Right renal pelvis (tissue), 4 donors: ENCODE measurements around the gene TRAK1. TPM values are rescaled to one million over a fixed set of nuclear protein-coding genes. Genes with fewer than 3 reads are reported as not detected.

ENCODE experiments used
- DNase-seq, 4 donors: peaks; one replicate each; pipeline ENCODE4 v3.0.0-alpha.2; 2013; ENCODE audit warnings: low read depth in 4 of 4, low spot score in 3 of 4, missing footprints in 1 of 4
- polyA plus RNA-seq, 4 donors: library from polyadenylated mRNA; unstranded; fragments of 120-200 nt; gene quantifications; one replicate each; pipeline ENCODE4 v1.2.1, GENCODE V29; 2013; ENCODE audit not compliant: insufficient read length in 4 of 4

TRAK1 gene
- polyA plus RNA-seq, 4 donors, result 42.3 to 51.1 (median 46.7) TPM

DNA sequence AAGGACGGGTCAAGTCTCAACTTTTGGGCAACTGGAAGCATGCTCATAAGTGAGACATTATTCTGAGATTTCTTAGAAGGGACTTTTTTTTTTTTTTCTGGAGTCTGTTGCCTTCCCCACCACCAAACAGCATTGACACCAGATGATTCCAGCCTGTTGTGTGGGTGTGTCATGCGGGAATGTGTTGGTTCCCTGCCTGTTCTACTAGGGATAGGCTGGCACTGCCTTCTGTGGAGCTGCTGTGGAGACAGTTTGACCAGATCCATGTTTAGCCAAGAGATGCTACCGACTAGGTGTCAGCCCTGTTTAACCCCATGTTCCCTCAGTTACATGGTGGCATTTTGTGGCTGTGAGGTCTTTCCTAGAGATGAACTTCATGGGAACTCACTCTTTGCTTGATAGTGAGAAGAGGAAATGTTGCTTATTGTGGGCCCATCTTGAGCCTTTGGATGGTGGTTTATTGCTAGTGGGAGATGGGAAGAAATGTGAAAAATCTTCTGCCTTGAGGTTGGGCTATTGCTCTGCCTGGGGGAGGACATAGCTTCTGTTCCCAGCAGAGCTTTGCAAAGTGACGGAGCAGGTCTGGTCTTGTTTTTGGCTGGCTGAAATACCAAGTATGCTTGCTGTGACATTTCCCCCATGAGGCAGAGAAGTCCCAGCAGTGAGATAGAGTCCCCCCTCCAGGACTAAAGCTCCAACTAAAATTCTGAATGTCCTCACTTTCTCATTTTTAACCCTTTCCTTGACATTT, 31.3 kb downstream of the TRAK1 start:
- DNase-seq, result no peak

- DNase-seq, result no peak
Observed at GRCh38 chr3:42123012-42123581, 31.9 kb downstream of the TRAK1 start.

- no peak for DNase-seq
Observed at GRCh38 chr3:42123824-42124658, 32.9 kb downstream of the TRAK1 start.

DNA sequence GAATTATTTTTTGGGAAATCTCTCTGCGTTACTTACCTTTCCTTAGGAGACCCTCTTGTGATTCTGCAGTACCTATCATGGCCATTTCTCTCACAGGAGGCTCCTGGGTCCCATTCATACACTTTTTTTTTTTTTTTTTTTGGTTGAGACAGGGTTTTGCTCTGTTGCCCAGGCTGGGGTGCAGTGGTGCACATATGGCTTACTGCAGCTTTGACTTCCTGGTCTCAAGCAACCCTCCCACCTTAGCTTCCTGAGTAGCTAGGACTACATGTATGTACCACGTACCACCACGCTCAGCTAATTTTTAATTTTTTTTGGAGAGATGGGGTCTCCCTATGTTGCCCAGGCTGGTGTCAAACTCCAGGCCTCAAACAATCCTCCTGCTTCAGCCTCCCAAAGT, 36.1 kb downstream of the TRAK1 start:
- DNase-seq, result no peak

DNA sequence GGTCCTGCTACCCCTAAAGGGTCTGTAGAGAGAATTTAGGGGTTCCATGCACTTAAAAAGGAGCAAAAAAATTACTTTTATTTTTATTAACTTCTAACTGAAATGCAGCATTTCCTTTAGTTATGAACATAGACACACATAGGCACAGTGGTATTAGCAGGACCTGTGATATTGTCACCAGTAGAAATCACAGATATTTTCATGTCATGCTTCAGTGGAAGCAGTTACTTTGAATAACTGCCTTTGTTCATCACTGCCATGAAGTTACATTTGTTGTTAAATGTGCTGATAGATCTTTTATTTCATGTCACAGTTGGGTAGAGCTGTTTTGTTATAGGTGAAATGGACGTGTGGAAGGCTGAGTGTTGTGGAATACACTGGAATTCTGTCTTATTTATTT, 37.4 kb downstream of the TRAK1 start:
- DNase-seq, result no peak

- no peak for DNase-seq
Observed at GRCh38 chr3:42129014-42129953, 38.1 kb downstream of the TRAK1 start.

DNA sequence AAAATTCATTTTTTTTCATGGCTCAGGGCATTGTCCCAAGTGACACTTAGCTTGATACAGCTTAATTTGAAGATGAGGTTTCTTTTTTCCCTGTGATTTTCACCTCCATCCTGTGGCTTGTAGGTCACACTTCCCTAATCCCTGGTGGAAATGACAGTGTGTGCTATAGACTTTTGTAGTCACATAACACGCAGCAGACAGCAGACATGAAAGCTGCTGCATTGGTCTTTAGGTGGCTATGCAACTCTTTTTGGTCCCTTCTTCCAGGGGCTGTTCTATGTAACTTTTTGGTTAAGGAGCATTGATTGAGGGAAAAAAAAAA, 38.8 kb downstream of the TRAK1 start:
- DNase-seq, result no peak

- no peak for DNase-seq
Observed at GRCh38 chr3:42130329-42131070, 39.3 kb downstream of the TRAK1 start.

- DNase-seq, result no peak
Observed at GRCh38 chr3:42133500-42134298, 42.5 kb downstream of the TRAK1 start.

GRCh38 chr3:42134867-42135464, 43.8 kb downstream of the TRAK1 start:
- no peak for DNase-seq

- no peak for DNase-seq
Observed at GRCh38 chr3:42139621-42140453, 48.7 kb downstream of the TRAK1 start.

DNA sequence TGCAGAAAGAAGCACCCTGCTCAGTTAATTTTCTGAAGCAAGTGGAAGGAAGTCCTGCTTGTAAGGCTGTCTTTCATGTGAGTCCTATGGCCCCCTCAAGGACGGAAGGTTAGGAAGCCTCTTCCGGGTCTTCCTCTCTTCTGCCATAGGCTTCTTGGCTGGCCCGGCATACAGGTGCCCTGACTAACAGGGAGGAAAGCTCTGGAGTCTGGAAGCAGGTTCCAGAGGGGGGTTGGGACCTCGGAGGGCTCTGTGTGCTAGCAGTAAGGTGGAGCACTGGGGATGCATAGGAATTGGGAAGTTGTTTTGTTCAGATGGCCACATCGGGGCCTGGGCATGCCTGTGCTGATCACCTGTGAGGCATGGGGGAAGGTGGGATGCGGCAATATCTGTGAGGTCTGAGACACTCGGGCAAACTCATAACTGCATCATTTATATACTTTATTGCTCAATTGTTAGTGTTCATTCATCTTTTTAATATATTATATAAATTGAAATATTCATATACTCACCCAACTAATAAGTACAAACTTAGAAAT, 49.6 kb downstream of the TRAK1 start:
- DNase-seq, result no peak

DNA sequence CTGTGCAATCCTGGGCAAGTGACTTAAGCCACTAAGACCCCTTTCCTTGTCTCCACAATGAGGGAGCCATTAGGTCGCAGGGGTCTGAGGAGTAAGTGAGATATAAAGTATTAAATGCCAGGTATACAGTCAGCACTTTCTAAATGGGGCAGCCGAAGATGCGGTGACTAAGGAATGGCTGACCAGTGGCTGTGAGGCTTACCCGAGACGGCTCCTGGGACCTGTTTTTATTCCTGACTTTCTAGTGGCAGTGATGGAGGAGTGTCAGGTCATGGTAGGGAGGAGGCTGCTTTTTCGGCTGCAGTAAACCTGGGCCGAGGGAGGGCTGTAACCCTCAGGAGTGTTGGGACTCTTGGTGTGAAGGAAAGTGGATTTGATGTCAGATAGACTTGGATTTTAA, 52.3 kb downstream of the TRAK1 start:
- no peak for DNase-seq

DNA sequence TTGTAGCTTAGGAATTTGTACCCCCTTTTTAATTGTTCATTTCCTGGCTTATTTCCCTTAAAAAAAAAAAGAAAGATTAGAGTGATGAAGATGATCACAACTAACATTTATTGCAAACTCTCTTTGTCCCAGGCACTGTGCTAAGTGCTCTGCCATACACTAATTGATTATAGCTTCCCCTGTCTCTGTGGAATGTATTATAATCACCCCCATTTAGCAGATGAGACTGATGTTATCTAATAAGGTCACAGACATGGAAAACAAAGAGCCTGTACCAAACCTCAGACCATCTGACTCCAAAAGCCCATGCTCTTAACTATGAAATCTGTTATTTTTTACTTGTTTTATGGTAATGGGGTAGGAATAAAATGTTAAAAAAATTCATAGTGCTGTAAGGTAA, 53.1 kb downstream of the TRAK1 start:
- no peak for DNase-seq

- DNase-seq, result no peak
Observed at GRCh38 chr3:42148086-42148848, 57.1 kb downstream of the TRAK1 start.

- peak; percentile 43 to 61 (median 56) for DNase-seq
Observed at GRCh38 chr3:42148982-42149432, 57.9 kb downstream of the TRAK1 start.

- no peak for DNase-seq
Observed at GRCh38 chr3:42149532-42149931, 58.4 kb downstream of the TRAK1 start.
